Cerebellar nuclear complex (tissue), 1 donor: ENCODE results near the gene DCUN1D4.
"Not testable (repeated sequence)": the region's sequence is repeated elsewhere in the genome, so short reads cannot be mapped to it uniquely, and the experiment has no call there.

ENCODE experiments used
- DNase-seq, 2 experiments: peaks; one replicate each; lab custom pipeline; 2025; lab: John Stamatoyannopoulos, UW

DCUN1D4 gene

GRCh38 chr4:51855270-51855669 is 12.3 kb downstream of the DCUN1D4 start:
- DNase-seq: no peak

GRCh38 chr4:51855751-51856150 is 12.8 kb downstream of the DCUN1D4 start:
- DNase-seq: no peak

- no peak for DNase-seq
Measured at GRCh38 chr4:51858605-51859202, 15.8 kb downstream of the DCUN1D4 start.

GRCh38 chr4:51859476-51860031 is 16.6 kb downstream of the DCUN1D4 start:
- no peak for DNase-seq

- DNase-seq: no peak
Measured at GRCh38 chr4:51862199-51862598, 19.2 kb downstream of the DCUN1D4 start.

GRCh38 chr4:51862781-51863180 is 19.8 kb downstream of the DCUN1D4 start:
- no peak for DNase-seq

GRCh38 chr4:51865717-51866116 is 22.8 kb downstream of the DCUN1D4 start:
- DNase-seq: no peak

GRCh38 chr4:51866835-51867234 is 23.9 kb downstream of the DCUN1D4 start:
- DNase-seq: no peak

- DNase-seq: no peak
Measured at GRCh38 chr4:51867689-51868448, 24.9 kb downstream of the DCUN1D4 start.

- no peak for DNase-seq
Measured at GRCh38 chr4:51868449-51868847, 25.5 kb downstream of the DCUN1D4 start.

- DNase-seq: no peak
Measured at GRCh38 chr4:51870441-51871188, 27.7 kb downstream of the DCUN1D4 start.

- no peak for DNase-seq
Measured at GRCh38 chr4:51872283-51872997, 29.5 kb downstream of the DCUN1D4 start.

- no peak for DNase-seq
Measured at GRCh38 chr4:51874551-51874950, 31.6 kb downstream of the DCUN1D4 start.

- no peak for DNase-seq
Measured at GRCh38 chr4:51878431-51878830, 35.5 kb downstream of the DCUN1D4 start.

- no peak for DNase-seq
Measured at GRCh38 chr4:51880016-51880915, 37.3 kb downstream of the DCUN1D4 start.

- DNase-seq: no peak
Measured at GRCh38 chr4:51884055-51884454, 41.1 kb downstream of the DCUN1D4 start.

- DNase-seq: no peak
Measured at GRCh38 chr4:51884606-51885005, 41.7 kb downstream of the DCUN1D4 start.

GRCh38 chr4:51885363-51885762 is 42.4 kb downstream of the DCUN1D4 start:
- DNase-seq: no peak

- no peak for DNase-seq
Measured at GRCh38 chr4:51890760-51891159, 47.8 kb downstream of the DCUN1D4 start.

- DNase-seq: not testable (repeated sequence)
Measured at GRCh38 chr4:51893402-51893801, 50.4 kb downstream of the DCUN1D4 start.

GRCh38 chr4:51894059-51894645 is 51.2 kb downstream of the DCUN1D4 start:
- DNase-seq: no peak
